ENCODE results near the gene CRYZL1. TPM values are rescaled to one million over a fixed set of nuclear protein-coding genes. Genes with fewer than 3 reads are reported as not detected.

The CRYZL1 gene
- total RNA-seq, 2 experiments from 2014 or later = 30.2 to 31.4 TPM

GRCh38 chr21:33674226-33674625, 32.7 kb upstream of the CRYZL1 start:
- CTCF ChIA-PET = no interaction called here
- Mint-ChIP-seq H3K27me3 (ENCODE audit: low read depth) (no peaks in the 10 kb centered on the region), H3K4me1 (ENCODE audit: low read depth) (no peaks in the 10 kb centered on the region), H3K9me3 (ENCODE audit: insufficient read depth) (no peaks in the 10 kb centered on the region), H3K27ac (no peak overlapping the region), H3K4me3 (no peak overlapping the region), H3K36me3 (ENCODE audit: low read depth) (no peaks in the 10 kb centered on the region)
- DNase-seq (no peak), ATAC-seq (no peak)
- POLR2A ChIA-PET = no interaction called here

DNA sequence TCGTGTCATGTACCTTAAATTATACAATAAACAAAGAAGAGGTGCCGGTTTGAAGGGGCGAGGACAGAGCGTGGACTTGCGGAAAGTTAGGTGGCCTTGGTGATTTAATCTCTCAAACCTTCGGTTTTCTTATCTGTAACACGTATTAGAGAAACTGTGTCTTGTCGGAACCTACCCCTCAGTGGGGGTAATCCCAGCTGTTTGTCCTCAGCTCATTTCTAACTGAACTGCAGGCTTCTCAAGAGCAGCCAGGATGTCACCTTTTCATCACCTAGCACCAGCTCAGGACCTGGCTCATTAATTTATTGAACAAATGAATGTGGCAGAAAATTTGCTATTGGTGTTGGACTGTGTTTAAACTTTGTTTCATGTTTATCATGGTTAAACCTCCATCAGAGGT, 31.9 kb upstream of the CRYZL1 start:
- ATAC-seq (no peak), DNase-seq (no peak)
- H3K27ac Mint-ChIP-seq = no peak overlapping the region
- no peaks in the 10 kb centered on the region for H3K36me3 Mint-ChIP-seq (ENCODE audit: low read depth)
- ChIA-PET POLR2A (no interaction called here), CTCF (interaction anchor here (0.8 kb wide), 1 partner anchor 187 kb away, joined by 3 read pairs; no protein-coding TSS in a partner anchor)
- H3K4me1 Mint-ChIP-seq (ENCODE audit: low read depth) = no peaks in the 10 kb centered on the region
- H3K27me3 Mint-ChIP-seq (ENCODE audit: low read depth) = no peaks in the 10 kb centered on the region
- no peaks in the 10 kb centered on the region for H3K9me3 Mint-ChIP-seq (ENCODE audit: insufficient read depth)
- no peak overlapping the region for H3K4me3 Mint-ChIP-seq

DNA sequence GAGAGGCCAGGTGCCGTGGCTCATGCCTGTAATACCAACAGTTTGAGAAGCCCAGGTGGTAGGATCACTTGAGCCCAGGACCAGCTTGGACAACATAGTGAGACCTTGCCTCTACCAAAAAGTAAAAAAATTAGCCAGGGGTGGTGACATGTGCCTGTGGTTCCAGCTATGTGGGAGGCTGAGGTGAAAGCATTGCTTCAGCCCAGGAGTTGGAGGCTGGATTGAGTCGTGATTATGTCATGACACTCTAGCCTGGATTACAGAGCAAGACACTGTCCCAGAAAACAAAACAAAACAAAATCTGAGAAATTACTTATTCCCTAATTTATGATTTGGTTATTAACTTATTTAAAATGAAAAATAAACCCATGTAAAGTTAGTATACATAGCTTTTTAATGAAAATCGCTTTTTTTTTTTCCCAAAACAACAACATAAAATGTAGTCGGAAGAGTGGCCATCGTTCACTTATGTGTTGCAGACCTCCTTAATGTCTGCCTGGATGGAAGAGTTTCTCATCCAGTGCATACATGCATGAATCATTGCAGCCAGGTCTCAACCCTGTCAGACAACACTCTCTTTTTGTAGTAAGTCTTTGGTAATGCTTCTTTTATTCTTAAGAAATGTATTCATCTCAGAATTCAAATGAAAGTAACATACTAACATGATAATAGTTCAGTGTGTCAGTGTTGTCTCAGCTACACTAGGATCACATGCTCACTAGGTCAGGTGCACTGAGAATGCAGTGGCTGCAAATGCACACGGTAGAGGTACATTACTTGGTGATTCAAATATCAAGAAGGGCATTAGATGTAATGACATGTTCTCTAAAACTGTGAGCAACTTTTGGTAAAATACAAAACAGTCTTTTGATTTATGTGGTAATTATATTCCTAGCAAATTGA, 28.8 kb upstream of the CRYZL1 start:
- no peaks in the 10 kb centered on the region for H3K27me3 Mint-ChIP-seq (ENCODE audit: low read depth)
- H3K27ac Mint-ChIP-seq = no peak overlapping the region
- no peak overlapping the region for H3K4me3 Mint-ChIP-seq
- ATAC-seq = no peak
- ChIA-PET CTCF (interaction anchor here (0.6 kb wide), 1 partner anchor 282 kb away, joined by 3 read pairs; no protein-coding TSS in a partner anchor), POLR2A (no interaction called here)
- no peaks in the 10 kb centered on the region for H3K4me1 Mint-ChIP-seq (ENCODE audit: low read depth)
- H3K9me3 Mint-ChIP-seq (ENCODE audit: insufficient read depth) = no peaks in the 10 kb centered on the region
- no peak for DNase-seq
- H3K36me3 Mint-ChIP-seq (ENCODE audit: low read depth) = no peaks in the 10 kb centered on the region

DNA sequence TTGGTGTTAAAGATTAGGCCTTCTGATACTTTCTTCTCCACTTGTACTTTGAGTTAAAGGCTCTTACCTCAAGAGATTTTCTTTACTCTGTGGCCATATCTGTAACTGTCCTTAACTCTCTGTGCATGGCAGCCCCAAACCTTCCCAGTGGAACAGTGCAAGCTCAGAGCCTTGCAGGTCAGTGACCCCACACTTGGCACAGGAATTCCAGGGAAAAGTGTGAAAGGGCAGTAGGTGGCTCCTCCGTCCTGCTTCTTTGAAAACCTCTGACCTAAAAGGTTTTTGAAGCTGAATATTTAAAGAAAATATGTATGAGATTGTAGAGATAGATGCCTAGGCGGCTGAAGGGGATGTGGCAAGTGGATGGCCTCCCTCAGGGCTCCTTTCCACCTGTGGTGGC, 27.1 kb upstream of the CRYZL1 start:
- Mint-ChIP-seq H3K4me3 (no peak overlapping the region), H3K36me3 (ENCODE audit: low read depth) (no peaks in the 10 kb centered on the region), H3K27ac (no peak overlapping the region), H3K9me3 (ENCODE audit: insufficient read depth) (no peaks in the 10 kb centered on the region), H3K27me3 (ENCODE audit: low read depth) (no peaks in the 10 kb centered on the region), H3K4me1 (ENCODE audit: low read depth) (no peaks in the 10 kb centered on the region)
- no peak for DNase-seq
- POLR2A ChIA-PET = interaction anchor here (0.6 kb wide), 1 partner anchor 18 kb away, joined by 3 read pairs; no protein-coding TSS in a partner anchor
- CTCF ChIA-PET = interaction anchor here (0.6 kb wide), 1 partner anchor 200 kb away, joined by 3 read pairs; no protein-coding TSS in a partner anchor
- ATAC-seq = no peak

DNA sequence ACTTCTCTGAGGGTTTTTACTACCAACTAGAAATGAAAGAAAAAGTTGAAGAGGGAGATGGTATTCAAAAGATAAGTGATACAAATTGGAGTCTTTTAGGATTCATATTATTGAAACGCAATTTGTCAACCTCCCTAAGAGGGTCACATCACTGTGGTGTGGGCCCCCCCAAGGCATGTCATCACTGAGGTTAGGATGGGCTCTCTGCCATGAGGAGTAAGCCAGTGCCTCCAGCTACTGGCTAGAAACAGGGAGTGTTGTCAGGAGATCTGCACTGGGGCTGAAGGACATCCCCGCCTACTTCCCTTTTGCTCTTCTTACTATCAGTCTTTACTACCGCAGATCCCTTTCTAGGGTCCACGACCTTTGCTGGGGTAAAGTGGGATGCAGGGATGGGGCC, 26.6 kb upstream of the CRYZL1 start:
- no peaks in the 10 kb centered on the region for H3K36me3 Mint-ChIP-seq (ENCODE audit: low read depth)
- H3K27ac Mint-ChIP-seq = no peak overlapping the region
- ChIA-PET CTCF (interaction anchor here (0.6 kb wide), 1 partner anchor 200 kb away, joined by 3 read pairs; no protein-coding TSS in a partner anchor), POLR2A (no interaction called here)
- no peaks in the 10 kb centered on the region for H3K4me1 Mint-ChIP-seq (ENCODE audit: low read depth)
- no peaks in the 10 kb centered on the region for H3K9me3 Mint-ChIP-seq (ENCODE audit: insufficient read depth)
- H3K27me3 Mint-ChIP-seq (ENCODE audit: low read depth) = no peaks in the 10 kb centered on the region
- ATAC-seq (no peak), DNase-seq (no peak)
- H3K4me3 Mint-ChIP-seq = no peak overlapping the region

- Mint-ChIP-seq H3K4me1 (ENCODE audit: low read depth) (no peaks in the 10 kb centered on the region), H3K9me3 (ENCODE audit: insufficient read depth) (no peaks in the 10 kb centered on the region), H3K4me3 (no peak overlapping the region), H3K27ac (no peak overlapping the region), H3K27me3 (ENCODE audit: low read depth) (no peaks in the 10 kb centered on the region), H3K36me3 (ENCODE audit: low read depth) (no peaks in the 10 kb centered on the region)
- ChIA-PET POLR2A (no interaction called here), CTCF (no interaction called here)
- DNase-seq (no peak), ATAC-seq (no peak)
These were observed 26.1 kb upstream of the CRYZL1 start for GRCh38 chr21:33667636-33668035.

- H3K4me3 Mint-ChIP-seq = no peak overlapping the region
- DNase-seq (no peak), ATAC-seq (no peak)
- H3K27me3 Mint-ChIP-seq (ENCODE audit: low read depth) = no peaks in the 10 kb centered on the region
- no peak overlapping the region for H3K27ac Mint-ChIP-seq
- ChIA-PET POLR2A (no interaction called here), CTCF (no interaction called here)
- H3K4me1 Mint-ChIP-seq (ENCODE audit: low read depth) = no peaks in the 10 kb centered on the region
- no peaks in the 10 kb centered on the region for H3K9me3 Mint-ChIP-seq (ENCODE audit: insufficient read depth)
- H3K36me3 Mint-ChIP-seq (ENCODE audit: low read depth) = no peaks in the 10 kb centered on the region
These were observed 24.6 kb upstream of the CRYZL1 start for GRCh38 chr21:33666153-33666552.

- ChIA-PET CTCF (interaction anchor here (0.9 kb wide), 1 partner anchor 17 kb away, joined by 3 read pairs; no protein-coding TSS in a partner anchor), POLR2A (no interaction called here)
- Mint-ChIP-seq H3K27me3 (ENCODE audit: low read depth) (peaks cover 3% of the 10 kb centered on the region), H3K27ac (no peak overlapping the region), H3K4me3 (no peak overlapping the region), H3K4me1 (ENCODE audit: low read depth) (no peaks in the 10 kb centered on the region), H3K36me3 (ENCODE audit: low read depth) (no peaks in the 10 kb centered on the region), H3K9me3 (ENCODE audit: insufficient read depth) (no peaks in the 10 kb centered on the region)
- no peak for ATAC-seq
- DNase-seq = no peak
These were observed 22.6 kb upstream of the CRYZL1 start for GRCh38 chr21:33664135-33664534.

- Mint-ChIP-seq H3K9me3 (ENCODE audit: insufficient read depth) (no peaks in the 10 kb centered on the region), H3K27ac (no peak overlapping the region), H3K27me3 (ENCODE audit: low read depth) (peaks cover 3% of the 10 kb centered on the region), H3K4me1 (ENCODE audit: low read depth) (no peaks in the 10 kb centered on the region), H3K36me3 (ENCODE audit: low read depth) (no peaks in the 10 kb centered on the region), H3K4me3 (no peak overlapping the region)
- ChIA-PET POLR2A (no interaction called here), CTCF (no interaction called here)
- DNase-seq (no peak), ATAC-seq (no peak)
These were observed 21.7 kb upstream of the CRYZL1 start for GRCh38 chr21:33663241-33663640.

GRCh38 chr21:33662046-33662445, 20.5 kb upstream of the CRYZL1 start:
- ChIA-PET CTCF (no interaction called here), POLR2A (no interaction called here)
- H3K4me1 Mint-ChIP-seq (ENCODE audit: low read depth) = no peaks in the 10 kb centered on the region
- H3K27me3 Mint-ChIP-seq (ENCODE audit: low read depth) = peaks cover 7% of the 10 kb centered on the region
- DNase-seq = no peak
- no peak for ATAC-seq
- H3K9me3 Mint-ChIP-seq (ENCODE audit: insufficient read depth) = no peaks in the 10 kb centered on the region
- H3K27ac Mint-ChIP-seq = no peak overlapping the region
- H3K36me3 Mint-ChIP-seq (ENCODE audit: low read depth) = no peaks in the 10 kb centered on the region
- H3K4me3 Mint-ChIP-seq = no peak overlapping the region

GRCh38 chr21:33661146-33661545, 19.6 kb upstream of the CRYZL1 start:
- Mint-ChIP-seq H3K4me3 (no peak overlapping the region), H3K27ac (no peak overlapping the region), H3K4me1 (ENCODE audit: low read depth) (no peaks in the 10 kb centered on the region), H3K36me3 (ENCODE audit: low read depth) (no peaks in the 10 kb centered on the region), H3K9me3 (ENCODE audit: insufficient read depth) (no peaks in the 10 kb centered on the region), H3K27me3 (ENCODE audit: low read depth) (peaks cover 8% of the 10 kb centered on the region)
- no peak for DNase-seq
- no peak for ATAC-seq
- CTCF ChIA-PET = no interaction called here
- POLR2A ChIA-PET = no interaction called here

GRCh38 chr21:33660406-33660805, 18.9 kb upstream of the CRYZL1 start:
- Mint-ChIP-seq H3K4me3 (no peak overlapping the region), H3K27me3 (ENCODE audit: low read depth) (peaks cover 8% of the 10 kb centered on the region), H3K4me1 (ENCODE audit: low read depth) (no peaks in the 10 kb centered on the region), H3K9me3 (ENCODE audit: insufficient read depth) (no peaks in the 10 kb centered on the region), H3K36me3 (ENCODE audit: low read depth) (no peaks in the 10 kb centered on the region), H3K27ac (no peak overlapping the region)
- DNase-seq (no peak), ATAC-seq (no peak)
- CTCF ChIA-PET = no interaction called here
- POLR2A ChIA-PET = no interaction called here

DNA sequence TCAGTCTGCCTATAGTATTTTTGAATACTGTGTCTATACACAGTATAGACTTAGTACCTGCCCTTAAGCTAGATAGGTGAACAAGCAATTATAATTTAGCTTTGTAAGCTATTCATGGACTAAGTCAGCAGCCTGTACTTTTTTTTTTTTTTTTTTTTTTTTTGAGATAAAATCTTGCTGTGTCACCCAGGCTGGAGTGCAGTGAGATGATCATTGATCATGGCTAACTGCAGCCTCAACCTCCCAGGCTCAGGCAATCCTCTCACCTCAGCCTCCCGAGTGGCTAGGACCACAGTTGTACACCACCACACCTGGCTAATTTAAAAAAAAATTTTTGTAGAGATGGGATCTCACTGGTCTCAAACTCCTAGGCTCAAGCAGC, 18.0 kb upstream of the CRYZL1 start:
- H3K9me3 Mint-ChIP-seq (ENCODE audit: insufficient read depth) = no peaks in the 10 kb centered on the region
- H3K36me3 Mint-ChIP-seq (ENCODE audit: low read depth) = no peaks in the 10 kb centered on the region
- POLR2A ChIA-PET = no interaction called here
- H3K4me1 Mint-ChIP-seq (ENCODE audit: low read depth) = no peaks in the 10 kb centered on the region
- no peak overlapping the region for H3K27ac Mint-ChIP-seq
- CTCF ChIA-PET = no interaction called here
- DNase-seq = no peak
- peaks cover 8% of the 10 kb centered on the region for H3K27me3 Mint-ChIP-seq (ENCODE audit: low read depth)
- no peak for ATAC-seq
- H3K4me3 Mint-ChIP-seq = no peak overlapping the region

Measured in activated CD8-positive, alpha-beta T cell treated with anti-CD3 and anti-CD28 coated beads, Interleukin-2, amount 10 ng/mL, durations not matched to agents 7 days and 5 days (primary cell).